SK-N-SH treated with all-trans-retinoic acid at 6 μM for 48 hours (cell line): ENCODE measurements around the gene POLD2.

Source experiments
- ARNTL ChIP-seq: fragments of 450-650 bp; formaldehyde crosslinking; IDR thresholded peaks from 2 replicates; pipeline ENCODE4 v1.5.0; 2020; ENCODE audit warnings: low read depth, mild to moderate bottlenecking, moderate library complexity, borderline replicate concordance
- ESRRG ChIP-seq: fragments of 250-450 bp; sonication (Bioruptor Pico); IDR thresholded peaks from 2 replicates; pipeline ENCODE4 v1.6.1; 2021; ENCODE audit warnings: mild to moderate bottlenecking
- GLIS3 ChIP-seq: fragments of 250-450 bp; sonication (Bioruptor Pico); IDR thresholded peaks from 2 replicates; pipeline ENCODE4 v1.5.0; 2020; ENCODE audit warnings: mild to moderate bottlenecking, moderate library complexity
- ISL1 ChIP-seq: fragments of 250-450 bp; sonication (Bioruptor Pico); IDR thresholded peaks from 2 replicates; pipeline ENCODE4 v2.1.2; 2022; ENCODE audit warnings: mild to moderate bottlenecking, moderate library complexity
- TCF4 ChIP-seq: fragments of 250-450 bp; sonication (Bioruptor Pico); IDR thresholded peaks from 2 replicates; pipeline ENCODE4 v1.8.0; 2021; ENCODE audit warnings: mild to moderate bottlenecking, moderate library complexity, borderline replicate concordance
- TOX ChIP-seq: fragments of 250-450 bp; sonication (Bioruptor Pico); IDR thresholded peaks from 2 replicates; pipeline ENCODE4 v1.8.0; 2021; ENCODE audit warnings: mild to moderate bottlenecking, moderate library complexity, borderline replicate concordance
- ZC3H10 ChIP-seq: fragments of 250-450 bp; sonication (Bioruptor Pico); IDR thresholded peaks from 2 replicates; pipeline ENCODE4 v1.5.1; 2021; ENCODE audit warnings: mild to moderate bottlenecking, moderate library complexity
- ZNF565 ChIP-seq: fragments of 450-650 bp; formaldehyde crosslinking; conservative IDR thresholded peaks from 2 replicates; pipeline ENCODE4 v1.5.0; 2020; ENCODE audit warnings: low read depth, mild to moderate bottlenecking, moderate library complexity
- ZNF70 ChIP-seq: fragments of 450-650 bp; formaldehyde crosslinking; IDR thresholded peaks from 2 replicates; pipeline ENCODE4 v1.5.0; 2020; ENCODE audit warnings: mild to moderate bottlenecking, moderate library complexity
- TF ChIP-seq, protein P1 (sequence below): fragments of 250-450 bp; sonication (Bioruptor Pico); IDR thresholded peaks from 2 replicates; pipeline ENCODE4 v1.5.1; 2021; ENCODE audit warnings: mild to moderate bottlenecking, moderate library complexity
- TF ChIP-seq, protein P2 (sequence below): fragments of 250-450 bp; sonication (Bioruptor Pico); IDR thresholded peaks from 2 replicates; pipeline ENCODE4 v1.5.0; 2020; ENCODE audit warnings: mild to moderate bottlenecking, moderate library complexity

DNA sequence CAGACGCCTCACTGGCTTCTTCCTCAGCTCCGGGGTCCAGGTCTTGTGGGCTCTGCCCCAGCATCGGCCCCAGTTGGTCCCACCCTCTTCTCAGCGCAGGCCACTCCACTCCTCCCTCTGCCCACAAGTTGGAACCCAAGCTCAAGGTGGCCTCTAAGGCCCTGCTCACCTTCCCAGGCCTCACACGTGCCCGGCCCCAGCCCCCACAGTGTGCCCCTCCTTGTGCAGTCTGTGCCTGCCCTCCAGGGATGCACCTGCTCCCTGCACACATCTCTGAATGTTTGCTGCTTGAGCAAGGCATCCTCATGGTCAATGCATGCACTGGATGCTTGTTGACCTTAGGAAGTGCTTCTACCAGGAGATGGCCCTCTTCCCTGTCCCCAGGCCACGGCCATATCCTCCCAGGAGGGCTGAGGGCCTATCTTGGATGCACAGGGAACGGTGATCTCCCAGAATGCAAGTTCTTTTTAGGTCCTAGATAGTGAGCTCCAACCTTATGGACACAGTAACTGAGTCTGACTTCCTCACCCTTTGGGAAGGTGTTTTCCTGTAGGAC, 26.9 kb downstream of the POLD2 start:
- TF ChIP-seq ZNF70 (CRISPR knock-in tag) (no peak), GLIS3 (CRISPR knock-in tag) (no peak), ARNTL (CRISPR knock-in tag) (no peak), ZNF565 (no peak), ZC3H10 (CRISPR knock-in tag) (no peak), TCF4 (CRISPR knock-in tag) (no peak), ISL1 (CRISPR knock-in tag) (no peak), ESRRG (CRISPR knock-in tag) (no peak), TOX (no peak)
- TF ChIP-seq, protein P1, sequence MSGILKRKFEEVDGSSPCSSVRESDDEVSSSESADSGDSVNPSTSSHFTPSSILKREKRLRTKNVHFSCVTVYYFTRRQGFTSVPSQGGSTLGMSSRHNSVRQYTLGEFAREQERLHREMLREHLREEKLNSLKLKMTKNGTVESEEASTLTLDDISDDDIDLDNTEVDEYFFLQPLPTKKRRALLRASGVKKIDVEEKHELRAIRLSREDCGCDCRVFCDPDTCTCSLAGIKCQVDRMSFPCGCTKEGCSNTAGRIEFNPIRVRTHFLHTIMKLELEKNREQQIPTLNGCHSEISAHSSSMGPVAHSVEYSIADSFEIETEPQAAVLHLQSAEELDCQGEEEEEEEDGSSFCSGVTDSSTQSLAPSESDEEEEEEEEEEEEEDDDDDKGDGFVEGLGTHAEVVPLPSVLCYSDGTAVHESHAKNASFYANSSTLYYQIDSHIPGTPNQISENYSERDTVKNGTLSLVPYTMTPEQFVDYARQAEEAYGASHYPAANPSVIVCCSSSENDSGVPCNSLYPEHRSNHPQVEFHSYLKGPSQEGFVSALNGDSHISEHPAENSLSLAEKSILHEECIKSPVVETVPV (CRISPR knock-in tag): no peak
- TF ChIP-seq, protein P2, sequence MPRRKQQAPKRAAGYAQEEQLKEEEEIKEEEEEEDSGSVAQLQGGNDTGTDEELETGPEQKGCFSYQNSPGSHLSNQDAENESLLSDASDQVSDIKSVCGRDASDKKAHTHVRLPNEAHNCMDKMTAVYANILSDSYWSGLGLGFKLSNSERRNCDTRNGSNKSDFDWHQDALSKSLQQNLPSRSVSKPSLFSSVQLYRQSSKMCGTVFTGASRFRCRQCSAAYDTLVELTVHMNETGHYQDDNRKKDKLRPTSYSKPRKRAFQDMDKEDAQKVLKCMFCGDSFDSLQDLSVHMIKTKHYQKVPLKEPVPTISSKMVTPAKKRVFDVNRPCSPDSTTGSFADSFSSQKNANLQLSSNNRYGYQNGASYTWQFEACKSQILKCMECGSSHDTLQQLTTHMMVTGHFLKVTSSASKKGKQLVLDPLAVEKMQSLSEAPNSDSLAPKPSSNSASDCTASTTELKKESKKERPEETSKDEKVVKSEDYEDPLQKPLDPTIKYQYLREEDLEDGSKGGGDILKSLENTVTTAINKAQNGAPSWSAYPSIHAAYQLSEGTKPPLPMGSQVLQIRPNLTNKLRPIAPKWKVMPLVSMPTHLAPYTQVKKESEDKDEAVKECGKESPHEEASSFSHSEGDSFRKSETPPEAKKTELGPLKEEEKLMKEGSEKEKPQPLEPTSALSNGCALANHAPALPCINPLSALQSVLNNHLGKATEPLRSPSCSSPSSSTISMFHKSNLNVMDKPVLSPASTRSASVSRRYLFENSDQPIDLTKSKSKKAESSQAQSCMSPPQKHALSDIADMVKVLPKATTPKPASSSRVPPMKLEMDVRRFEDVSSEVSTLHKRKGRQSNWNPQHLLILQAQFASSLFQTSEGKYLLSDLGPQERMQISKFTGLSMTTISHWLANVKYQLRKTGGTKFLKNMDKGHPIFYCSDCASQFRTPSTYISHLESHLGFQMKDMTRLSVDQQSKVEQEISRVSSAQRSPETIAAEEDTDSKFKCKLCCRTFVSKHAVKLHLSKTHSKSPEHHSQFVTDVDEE (CRISPR knock-in tag): no peak
